LNCaP clone FGC (cell line): ENCODE results near the gene RALGAPA2.

ENCODE experiments used
- DNase-seq: peaks from one replicate; pipeline ENCODE4 v3.0.0-alpha.2; 2011; ENCODE audit warnings: low read depth
- H3K4me3 ChIP-seq: 2 replicates; pipeline ENCODE4 v1.5.1; 2011; ENCODE audit warnings: mild to moderate bottlenecking, low read depth, low read length, control low read depth
- TF ChIP-seq, protein P1 (sequence below): IDR thresholded peaks from 2 replicates; pipeline ENCODE4 v1.5.1; 2012; ENCODE audit warnings: mild to moderate bottlenecking; ENCODE audit not compliant: control insufficient read depth, insufficient read depth; ENCODE audit errors: extremely low read depth

The RALGAPA2 gene

DNA sequence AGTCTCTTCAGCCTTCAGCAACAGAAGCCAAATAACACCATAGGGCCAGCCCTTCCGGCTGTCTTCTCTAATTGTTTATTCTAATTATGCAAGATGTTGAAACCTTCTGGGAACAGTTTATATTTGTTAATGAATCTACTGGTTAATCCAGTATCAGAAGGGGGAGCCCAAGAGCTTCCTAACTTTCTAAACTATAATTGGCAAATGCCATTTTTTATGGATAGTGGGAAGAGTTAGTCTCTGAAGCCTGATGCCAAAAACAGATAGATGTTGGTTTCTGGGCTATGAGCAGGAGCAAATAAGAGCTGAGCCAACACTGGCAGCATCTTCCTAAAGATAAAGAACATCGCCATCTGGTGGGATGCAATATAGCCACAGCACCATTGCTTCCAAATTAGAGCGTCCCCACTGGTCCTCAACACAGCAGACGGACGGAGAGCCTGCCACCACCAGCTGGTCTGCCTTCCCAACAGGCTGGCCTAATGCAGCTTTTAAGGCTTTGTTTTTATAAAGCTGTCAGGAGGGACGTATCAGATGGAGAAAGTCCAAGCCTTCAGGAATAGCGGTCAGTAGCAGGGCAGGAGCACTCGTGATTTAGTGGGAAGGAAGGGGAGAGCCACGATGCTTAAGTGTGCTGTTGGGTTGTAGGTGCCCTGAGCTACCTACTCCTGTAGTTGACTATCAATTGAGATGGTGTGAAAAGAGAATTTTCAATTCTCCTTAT is 118.8 kb downstream of the RALGAPA2 start:
- TF ChIP-seq, protein P1, sequence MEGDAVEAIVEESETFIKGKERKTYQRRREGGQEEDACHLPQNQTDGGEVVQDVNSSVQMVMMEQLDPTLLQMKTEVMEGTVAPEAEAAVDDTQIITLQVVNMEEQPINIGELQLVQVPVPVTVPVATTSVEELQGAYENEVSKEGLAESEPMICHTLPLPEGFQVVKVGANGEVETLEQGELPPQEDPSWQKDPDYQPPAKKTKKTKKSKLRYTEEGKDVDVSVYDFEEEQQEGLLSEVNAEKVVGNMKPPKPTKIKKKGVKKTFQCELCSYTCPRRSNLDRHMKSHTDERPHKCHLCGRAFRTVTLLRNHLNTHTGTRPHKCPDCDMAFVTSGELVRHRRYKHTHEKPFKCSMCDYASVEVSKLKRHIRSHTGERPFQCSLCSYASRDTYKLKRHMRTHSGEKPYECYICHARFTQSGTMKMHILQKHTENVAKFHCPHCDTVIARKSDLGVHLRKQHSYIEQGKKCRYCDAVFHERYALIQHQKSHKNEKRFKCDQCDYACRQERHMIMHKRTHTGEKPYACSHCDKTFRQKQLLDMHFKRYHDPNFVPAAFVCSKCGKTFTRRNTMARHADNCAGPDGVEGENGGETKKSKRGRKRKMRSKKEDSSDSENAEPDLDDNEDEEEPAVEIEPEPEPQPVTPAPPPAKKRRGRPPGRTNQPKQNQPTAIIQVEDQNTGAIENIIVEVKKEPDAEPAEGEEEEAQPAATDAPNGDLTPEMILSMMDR, result peak; percentile 62
- H3K4me3 ChIP-seq, result no peak overlapping the region

GRCh38 chr20:20585146-20585545 is 127.3 kb downstream of the RALGAPA2 start:
- TF ChIP-seq, protein P1, result no peak
- H3K4me3 ChIP-seq, result no peak overlapping the region
- DNase-seq, result no peak

More for the DNA sequence above, 118.8 kb downstream of the RALGAPA2 start:
- DNase-seq, result peak; percentile 88

DNA sequence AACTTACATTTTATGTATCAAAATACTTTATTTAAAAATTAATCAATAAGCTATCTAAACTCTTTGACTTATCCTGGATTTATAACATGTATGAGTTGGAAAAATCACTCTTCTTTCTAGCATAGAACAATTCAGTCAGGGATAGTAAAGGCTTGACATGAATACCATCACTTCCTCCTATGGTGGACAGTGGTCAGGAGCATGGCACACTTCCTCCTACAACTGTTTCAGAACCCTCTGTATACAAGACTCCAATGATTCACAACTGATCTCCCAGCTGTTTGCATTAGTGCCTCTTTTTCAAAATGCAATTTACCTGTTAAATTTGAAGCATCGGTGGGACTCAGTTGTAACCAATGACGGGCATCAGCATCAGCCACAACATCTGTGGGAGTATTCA is 129.7 kb downstream of the RALGAPA2 start:
- TF ChIP-seq, protein P1, result no peak
- no peak overlapping the region for H3K4me3 ChIP-seq
- no peak for DNase-seq

- H3K4me3 ChIP-seq, result no peak overlapping the region
- TF ChIP-seq, protein P1, result no peak
- no peak for DNase-seq
These were observed 132.3 kb downstream of the RALGAPA2 start for GRCh38 chr20:20580139-20580538.

GRCh38 chr20:20578838-20579237 is 133.6 kb downstream of the RALGAPA2 start:
- TF ChIP-seq, protein P1, result no peak
- H3K4me3 ChIP-seq, result no peak overlapping the region

DNA sequence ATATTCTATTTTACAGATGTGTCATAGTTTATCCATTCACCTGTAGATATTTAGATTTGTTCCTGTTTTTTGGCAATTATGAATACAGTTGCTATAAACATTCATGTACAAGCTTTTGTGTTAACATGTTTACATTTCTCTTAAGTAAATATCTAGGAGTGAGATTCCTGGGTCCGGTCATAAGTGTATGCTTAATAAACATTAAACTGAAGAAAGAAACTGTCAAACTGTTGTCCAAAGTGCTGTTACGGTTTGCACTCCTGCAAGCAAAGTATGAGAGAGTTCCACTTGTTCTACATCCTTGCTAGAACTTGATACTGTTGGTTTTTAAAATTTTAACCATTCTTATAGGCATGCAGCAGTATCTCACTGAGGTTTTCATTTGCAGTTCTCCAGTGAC is 138.6 kb downstream of the RALGAPA2 start:
- peak; percentile 70 for DNase-seq
- no peak overlapping the region for H3K4me3 ChIP-seq
- TF ChIP-seq, protein P1, result no peak

More at GRCh38 chr20:20578838-20579237, 133.6 kb downstream of the RALGAPA2 start:
- no peak for DNase-seq

DNA sequence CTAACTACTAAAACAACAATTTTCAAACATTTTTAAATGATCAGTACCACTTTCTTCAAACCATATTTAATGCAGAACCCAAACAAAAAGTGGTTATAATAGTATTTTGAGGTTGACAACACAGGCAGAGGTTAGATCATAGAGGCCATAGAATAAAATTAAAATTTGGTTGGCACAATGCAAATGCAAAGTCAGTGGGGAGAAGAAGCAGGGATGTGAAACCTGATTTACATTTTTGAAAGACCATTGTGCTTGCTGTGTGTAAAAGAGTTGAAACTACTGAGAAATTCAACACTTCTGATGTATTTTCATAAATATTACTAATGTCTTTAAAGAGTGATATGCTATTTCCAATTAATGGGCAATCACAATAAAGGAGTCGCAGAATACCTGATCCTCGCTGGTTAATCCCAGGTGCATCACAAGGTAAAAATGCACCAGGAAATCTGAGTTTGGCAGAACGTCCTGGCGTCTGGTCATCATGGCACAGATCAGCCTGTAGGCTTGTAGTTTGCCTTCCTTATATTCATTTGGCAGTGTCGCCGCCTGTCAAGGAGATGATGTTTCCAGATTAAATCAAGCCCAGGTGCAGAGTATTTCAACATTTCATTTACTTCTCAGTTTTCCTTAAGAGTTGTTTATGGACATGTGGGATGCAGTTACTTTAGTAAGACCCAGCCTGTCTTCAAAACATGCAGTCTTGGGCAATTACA is 141.2 kb downstream of the RALGAPA2 start:
- TF ChIP-seq, protein P1, result 0 out of 2 replicates have a peak, but pooled peaks have one; percentile 10

More for the DNA sequence above, 141.2 kb downstream of the RALGAPA2 start:
- H3K4me3 ChIP-seq, result no peak overlapping the region
- peak; percentile 81 for DNase-seq
